Heart left ventricle (tissue), 13 donors: ENCODE data around the gene ATXN2L.

Experiments used
- CTCF ChIP-seq, 12 donors: fragments of 200-600 bp; sonication (generic) in 4 of 12; IDR thresholded peaks; one replicate each; pipeline versions ENCODE4 v1.5.0 to v1.8.0; 2018 to 2022; ENCODE audit warnings: antibody characterized with exemption in 12 of 12, mild to moderate bottlenecking in 5 of 12
- POLR2A ChIP-seq, 2 donors: fragments of 450-650 bp; IDR thresholded peaks; one replicate each; pipeline ENCODE4 v1.6.1; 2017; ENCODE audit warnings: antibody characterized with exemption in 2 of 2, mild to moderate bottlenecking in 2 of 2, moderate library complexity in 2 of 2
- donor health status: ischemic (EF 13 %, LVEDD 7.1; RV severe dilation, severe dysfunction).
- donor health status: DM: no; HTN: yes; CAD: no.
- donor health status: DM: no; HTN: no; CAD: no.
- donor health status: ischemic (EF 25% LVEDD 6.9; RV normal size, moderate dysfunction).
- donor health status: ischemic (EF 25% LVEDD 5.7; RV mildly dilated, moderate dysfunction).
- donor health status: ischemic (EF 35%, LVEDD 5.7; RV mildly dilated, moderate dysfunction).
- donor health status: nonischemic (EF 11% LVEDD 7.7; RV severe dilation, severe dysfunction).
- donor health status: DM: yes; HTN: yes; CAD: no.
- donor health status: PGD.
- donor health status: ischemic (EF 29% LVEDD 5.4; RV normal size, mild dysfunction).
- donor health status: nonischemic (EF 23%, LVEDD 6.1; RV moderate dilation, normal function).

GRCh38 chr16:28821874-28822519, 802 bp upstream of the ATXN2L start:
- TF ChIP-seq POLR2A (IDR thresholded peaks at IDR 0.05) (no peak), CTCF (IDR thresholded peaks at IDR 0.05) (no peak)
